Thyroid gland (tissue), 4 donors: ENCODE data around the gene KRAS. TPM values are rescaled to one million over a fixed set of nuclear protein-coding genes. Genes with fewer than 3 reads are reported as not detected.

Experiments
- DNase-seq, 2 donors: peaks; one replicate each; pipeline ENCODE4 v3.0.0-alpha.2; 2019
- H3K27ac ChIP-seq, 3 donors: fragments of 200-600 bp; sonication (generic); 1 replicate in 2 of 3; 2 replicates in 1 of 3; pipeline ENCODE4 v1.5.1; 2016 to 2019; ENCODE audit warnings: mild to moderate bottlenecking in 1 of 3, moderate library complexity in 1 of 3
- H3K27me3 ChIP-seq: fragments of 200-600 bp; sonication (generic); one replicate; pipeline ENCODE4 v1.5.1; 2019
- H3K36me3 ChIP-seq, 2 donors: fragments of 200-600 bp; sonication (generic); one replicate each; pipeline ENCODE4 v1.5.1; 2016 to 2019
- H3K4me1 ChIP-seq, 2 donors: fragments of 200-600 bp; sonication (generic); one replicate each; pipeline ENCODE4 v1.5.1; 2017 to 2019
- H3K4me3 ChIP-seq, 3 donors: fragments of 200-600 bp; sonication (generic); replicated peaks in 1 of 3; 1 replicate in 2 of 3; 2 replicates in 1 of 3; pipeline ENCODE4 v1.5.1; 2016; ENCODE audit warnings: mild to moderate bottlenecking in 1 of 3
- H3K9me3 ChIP-seq: fragments of 200-600 bp; sonication (generic); one replicate; pipeline ENCODE4 v1.5.1; 2017
- CTCF ChIP-seq, 6 experiments: fragments of 200-600 bp in 3 of 6; fragments of 450-650 bp in 3 of 6; sonication (generic) in 3 of 6; IDR thresholded peaks; one replicate each; pipeline ENCODE4 v1.5.1; 2016 to 2019; ENCODE audit warnings: antibody characterized with exemption in 6 of 6, mild to moderate bottlenecking in 2 of 6, inconsistent platforms in 1 of 6, moderate library complexity in 1 of 6
- POLR2A ChIP-seq, 2 donors: fragments of 450-650 bp; IDR thresholded peaks; one replicate each; pipeline ENCODE4 v1.6.1; 2017; ENCODE audit warnings: antibody characterized with exemption in 2 of 2, mild to moderate bottlenecking in 2 of 2, moderate library complexity in 1 of 2
- WGBS, 2 donors: methylation state at CpG; one replicate each; pipeline ENCODE4 v1.1.5; 2017; 5-methylcytosine and 5-hydroxymethylcytosine counted together
- intact Hi-C: fragments of 100-400 bp; cut with DNase I; formaldehyde crosslinking; loops from one replicate; pipeline ENCODE4 v1.15.1; 2023
- total RNA-seq, 4 donors: library from RNA; depleted of rRNA; stranded (reverse); fragments of >200 nt; gene quantifications; one replicate each; pipeline ENCODE4 v1.2.3, GENCODE V29; 2016

The KRAS gene
- total RNA-seq, 4 donors from 2014 or later, result 17.3 to 25.7 (median 22.3) TPM

GRCh38 chr12:25190793-25191192, 59.9 kb downstream of the KRAS start:
- TF ChIP-seq POLR2A (IDR thresholded peaks at IDR 0.05) (no peak), CTCF (IDR thresholded peaks at IDR 0.05) (no peak)
- Histone ChIP-seq H3K36me3 (no peaks in the 10 kb centered on the region), H3K27ac (no peak overlapping the region), H3K9me3 (no peaks in the 10 kb centered on the region), H3K4me1 (peaks cover 0 to 6% of the 10 kb centered on the region in 2 donors), H3K4me3 (no peak overlapping the region), H3K27me3 (no peaks in the 10 kb centered on the region)
- 94 to 98% methylated on average over 6 of the region's 6 CpGs for WGBS, 2 donors
- intact Hi-C loops, result no loop called here
- no peak for DNase-seq

GRCh38 chr12:25189656-25190055, 61.1 kb downstream of the KRAS start:
- Histone ChIP-seq H3K27me3 (no peaks in the 10 kb centered on the region), H3K4me1 (peaks cover 0 to 6% of the 10 kb centered on the region in 2 donors)
- intact Hi-C loops, result no loop called here

GRCh38 chr12:25187781-25188180, 62.9 kb downstream of the KRAS start:
- TF ChIP-seq POLR2A (IDR thresholded peaks at IDR 0.05) (no peak), CTCF (IDR thresholded peaks at IDR 0.05) (no peak)
- no peak overlapping the region for H3K4me3 ChIP-seq
- intact Hi-C loops, result no loop called here
- DNase-seq, result no peak
- no peaks in the 10 kb centered on the region for H3K27me3 ChIP-seq
- no peak overlapping the region for H3K27ac ChIP-seq
- H3K4me1 ChIP-seq, result no peaks in the 10 kb centered on the region
- no peaks in the 10 kb centered on the region for H3K36me3 ChIP-seq
- H3K9me3 ChIP-seq, result no peaks in the 10 kb centered on the region
- WGBS, 2 donors, result 78 to 97% methylated on average over 2 of the region's 2 CpGs

More at GRCh38 chr12:25189656-25190055, 61.1 kb downstream of the KRAS start:
- Histone ChIP-seq H3K27ac (no peak overlapping the region), H3K9me3 (no peaks in the 10 kb centered on the region), H3K4me3 (no peak overlapping the region), H3K36me3 (no peaks in the 10 kb centered on the region)
- no peak for TF ChIP-seq CTCF (IDR thresholded peaks at IDR 0.05)
- TF ChIP-seq POLR2A (IDR thresholded peaks at IDR 0.05), result no peak
- no peak for DNase-seq

GRCh38 chr12:25186788-25187402, 63.8 kb downstream of the KRAS start:
- WGBS, 2 donors, result 82 to 92% methylated on average over 3 of the region's 3 CpGs
- H3K27ac ChIP-seq, result no peak overlapping the region
- H3K4me1 ChIP-seq, result no peaks in the 10 kb centered on the region
- no peaks in the 10 kb centered on the region for H3K9me3 ChIP-seq
- intact Hi-C loops, result no loop called here
- no peak for TF ChIP-seq CTCF (IDR thresholded peaks at IDR 0.05)
- no peak for TF ChIP-seq POLR2A (IDR thresholded peaks at IDR 0.05)
- no peaks in the 10 kb centered on the region for H3K36me3 ChIP-seq
- no peaks in the 10 kb centered on the region for H3K27me3 ChIP-seq
- DNase-seq, result no peak
- no peak overlapping the region for H3K4me3 ChIP-seq

- DNase-seq, result no peak
- H3K27ac ChIP-seq, result no peak overlapping the region
- no peaks in the 10 kb centered on the region for H3K9me3 ChIP-seq
- H3K4me1 ChIP-seq, result no peaks in the 10 kb centered on the region
- TF ChIP-seq POLR2A (IDR thresholded peaks at IDR 0.05) (no peak), CTCF (IDR thresholded peaks at IDR 0.05) (no peak)
- H3K27me3 ChIP-seq, result no peaks in the 10 kb centered on the region
- H3K4me3 ChIP-seq, result no peak overlapping the region
- H3K36me3 ChIP-seq, result no peaks in the 10 kb centered on the region
- intact Hi-C loops, result no loop called here
- WGBS, 2 donors, result 83 to 94% methylated on average over 4 of the region's 4 CpGs
Measured at GRCh38 chr12:25186038-25186787, 64.5 kb downstream of the KRAS start.
